DND-41 (cell line): ENCODE results near the gene HELZ2.

ENCODE experiments used
- EZH2 ChIP-seq: IDR thresholded peaks from 3 replicates; pipeline ENCODE4 v1.6.1; 2012; ENCODE audit warnings: borderline replicate concordance, low read depth, mild to moderate bottlenecking, moderate library complexity, low read length, inconsistent platforms; ENCODE audit not compliant: severe bottlenecking
- TF ChIP-seq, protein P1 (sequence below): IDR thresholded peaks from 2 replicates; pipeline ENCODE4 v1.5.1; 2012; ENCODE audit warnings: borderline replicate concordance, low read length, moderate library complexity, mild to moderate bottlenecking; ENCODE audit not compliant: poor library complexity, severe bottlenecking; ENCODE audit errors: extremely low read depth

DNA sequence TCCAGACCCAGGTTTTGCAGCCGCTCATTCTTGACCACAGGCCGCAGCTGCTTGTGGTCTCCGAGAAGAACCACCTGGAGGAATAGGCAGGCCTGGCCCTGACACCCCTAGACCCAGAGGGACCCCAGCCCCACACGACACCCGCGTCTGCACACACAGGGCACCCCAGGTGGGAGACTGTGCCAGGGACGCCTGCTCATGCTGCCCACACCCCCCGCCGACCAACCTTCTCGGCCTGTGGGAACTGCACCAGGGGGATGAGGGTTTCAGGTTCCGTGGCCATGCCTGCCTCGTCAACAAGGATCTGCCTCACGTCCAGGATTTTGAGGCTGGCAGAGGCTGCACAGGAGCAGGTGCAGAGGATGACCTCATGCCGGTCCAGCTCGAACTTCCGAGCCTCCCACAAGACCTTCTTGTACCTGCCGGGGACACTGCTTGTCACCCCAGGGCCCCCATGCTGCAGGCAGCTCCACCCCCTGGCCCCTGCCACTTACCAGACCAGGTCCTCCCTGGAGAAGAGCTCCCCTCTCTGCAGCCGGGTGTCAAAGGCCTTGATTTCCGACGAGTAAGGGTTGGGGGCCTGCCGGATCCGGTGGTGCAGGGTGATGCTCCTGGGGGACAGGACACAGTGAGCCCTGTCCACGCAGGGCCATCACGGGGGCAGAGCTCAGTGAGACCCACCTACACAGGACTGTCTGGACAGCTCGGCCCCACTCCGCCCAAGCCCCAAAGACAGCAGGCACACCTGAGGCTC lies 13.0 kb downstream of the HELZ2 start:
- no peak for TF ChIP-seq EZH2
- TF ChIP-seq, protein P1, sequence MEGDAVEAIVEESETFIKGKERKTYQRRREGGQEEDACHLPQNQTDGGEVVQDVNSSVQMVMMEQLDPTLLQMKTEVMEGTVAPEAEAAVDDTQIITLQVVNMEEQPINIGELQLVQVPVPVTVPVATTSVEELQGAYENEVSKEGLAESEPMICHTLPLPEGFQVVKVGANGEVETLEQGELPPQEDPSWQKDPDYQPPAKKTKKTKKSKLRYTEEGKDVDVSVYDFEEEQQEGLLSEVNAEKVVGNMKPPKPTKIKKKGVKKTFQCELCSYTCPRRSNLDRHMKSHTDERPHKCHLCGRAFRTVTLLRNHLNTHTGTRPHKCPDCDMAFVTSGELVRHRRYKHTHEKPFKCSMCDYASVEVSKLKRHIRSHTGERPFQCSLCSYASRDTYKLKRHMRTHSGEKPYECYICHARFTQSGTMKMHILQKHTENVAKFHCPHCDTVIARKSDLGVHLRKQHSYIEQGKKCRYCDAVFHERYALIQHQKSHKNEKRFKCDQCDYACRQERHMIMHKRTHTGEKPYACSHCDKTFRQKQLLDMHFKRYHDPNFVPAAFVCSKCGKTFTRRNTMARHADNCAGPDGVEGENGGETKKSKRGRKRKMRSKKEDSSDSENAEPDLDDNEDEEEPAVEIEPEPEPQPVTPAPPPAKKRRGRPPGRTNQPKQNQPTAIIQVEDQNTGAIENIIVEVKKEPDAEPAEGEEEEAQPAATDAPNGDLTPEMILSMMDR: no peak
